Hematopoietic multipotent progenitor cell treated with erythropoietin and hydrocortisone succinate and interleukin-3 and kit ligand, for 8 days (in vitro differentiated cells): ENCODE results near the gene ATG9A.

Experiments
- DNase-seq: peaks from one replicate; pipeline ENCODE4 v3.0.0-alpha.2; 2015

The ATG9A gene

GRCh38 chr2:219219784-219220532, 9.5 kb downstream of the ATG9A start:
- DNase-seq = no peak

DNA sequence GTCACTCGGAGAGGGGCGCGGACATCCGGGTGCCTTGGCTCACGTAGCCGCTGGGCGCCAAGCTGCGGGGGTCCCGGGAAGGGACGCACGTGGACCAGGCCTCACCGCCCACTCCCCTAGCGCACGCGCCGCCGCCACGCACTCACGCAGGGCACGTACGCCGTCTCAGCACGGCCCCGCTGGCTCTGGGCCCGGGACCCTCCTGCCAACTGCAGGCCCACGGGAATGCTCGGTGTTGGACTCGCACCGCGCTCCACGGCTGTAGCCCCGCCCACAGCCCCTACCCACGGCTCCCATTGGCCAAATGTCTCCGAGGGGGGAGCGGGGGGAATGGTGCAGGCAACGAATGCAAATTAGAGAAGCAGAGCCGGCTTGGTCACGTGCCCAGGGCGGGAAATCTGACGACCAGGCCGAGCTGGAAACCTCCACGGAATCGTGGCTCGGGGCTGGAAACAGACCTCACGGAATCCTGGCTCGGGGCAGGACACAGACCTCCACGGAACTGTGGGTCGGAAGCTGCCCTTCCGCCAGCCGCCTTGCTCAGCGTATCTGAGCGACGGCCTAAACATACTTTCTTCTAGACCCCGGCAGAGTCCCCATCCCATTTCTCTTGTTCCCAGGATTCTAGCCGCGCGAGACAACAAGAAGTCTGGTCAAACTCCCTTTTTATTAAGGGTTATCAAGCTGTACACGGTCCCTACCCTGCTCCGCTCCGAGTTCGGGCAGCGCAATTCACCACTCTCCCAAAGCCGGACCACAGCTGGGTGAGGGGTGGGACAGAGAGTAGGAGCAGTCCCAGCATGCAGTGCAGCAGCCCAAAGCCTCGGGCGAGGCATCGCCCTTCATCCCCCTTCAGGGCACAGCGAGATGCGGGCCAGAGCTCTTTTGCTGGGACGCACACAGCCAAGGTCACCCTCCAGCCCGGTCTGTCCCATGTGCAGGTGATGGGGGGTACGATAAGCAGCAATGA, 10.4 kb downstream of the ATG9A start, which contains the start of gene ABCB6:
TSS of gene ABCB6 (minus strand) at position 227 of the 970 bp plus-strand sequence. CDS start 285 bp downstream, outside the sequence.
- DNase-seq = peak; percentile 97

DNA sequence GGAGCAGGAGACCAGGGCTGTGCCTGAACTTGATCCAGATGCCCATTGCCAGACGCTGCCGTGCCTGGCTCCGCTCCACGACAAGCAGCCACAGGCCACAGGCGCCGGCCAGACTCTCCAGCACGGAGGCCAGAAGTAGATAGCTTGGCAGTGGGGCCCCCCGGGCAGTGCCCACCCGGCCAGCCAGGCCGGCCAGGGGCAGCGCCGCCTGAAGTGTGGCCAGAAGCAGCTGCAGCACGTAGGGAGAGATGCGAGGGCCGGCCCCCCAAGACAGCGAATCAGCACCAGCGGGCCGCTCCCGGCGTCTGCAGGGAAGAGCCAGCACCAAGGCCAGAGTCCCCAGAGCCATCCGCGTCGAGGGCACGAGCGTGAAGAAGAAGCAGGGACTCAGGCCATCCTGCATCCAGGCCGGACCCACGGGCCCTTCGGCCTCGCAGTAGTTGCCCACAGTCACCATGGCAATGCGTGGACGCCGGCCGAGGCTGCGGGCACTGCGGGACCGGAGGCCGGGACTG, 11.2 kb downstream of the ATG9A start:
- DNase-seq = peak; percentile 69

DNA sequence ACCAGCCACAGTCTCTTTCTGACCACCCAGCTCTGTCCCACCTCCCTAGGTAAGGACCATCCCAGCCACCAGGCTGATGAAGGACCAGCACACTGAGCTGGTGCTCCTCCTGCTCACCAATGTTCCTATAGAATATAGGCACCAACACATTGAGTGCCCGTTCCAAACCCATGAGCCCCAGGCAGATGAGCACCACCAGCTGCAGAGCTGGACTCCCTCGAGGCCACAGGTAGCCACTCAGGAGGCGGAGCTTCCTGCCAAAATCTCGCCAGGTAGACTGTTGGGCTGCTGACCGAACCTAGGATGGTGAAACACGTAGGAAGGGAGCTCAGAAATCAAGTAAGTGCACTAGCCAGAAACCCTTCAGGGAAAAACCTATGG, 12.9 kb downstream of the ATG9A start:
- DNase-seq = no peak

GRCh38 chr2:219215871-219216534, 13.4 kb downstream of the ATG9A start:
- no peak for DNase-seq

- DNase-seq = no peak
Measured at GRCh38 chr2:219214786-219215185, 14.7 kb downstream of the ATG9A start.

DNA sequence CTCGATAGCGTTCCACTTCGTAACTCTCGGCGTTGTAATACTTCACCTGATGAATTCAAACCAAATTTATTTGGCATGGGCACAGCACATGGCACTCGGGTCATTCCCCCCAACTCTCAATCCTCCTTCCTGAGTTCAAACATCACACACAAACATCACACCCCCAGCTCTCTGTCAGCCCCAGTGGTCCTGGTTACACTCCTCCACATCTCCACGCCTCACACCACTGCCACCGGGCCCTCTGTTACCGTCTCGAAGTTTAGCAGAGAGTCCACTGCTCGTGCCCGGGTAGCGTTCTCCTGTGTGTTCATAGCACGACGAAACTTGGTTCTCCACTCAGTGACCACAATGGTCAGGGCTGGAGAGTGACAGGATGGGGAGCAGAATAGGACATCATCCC, 15.3 kb downstream of the ATG9A start:
- no peak for DNase-seq

DNA sequence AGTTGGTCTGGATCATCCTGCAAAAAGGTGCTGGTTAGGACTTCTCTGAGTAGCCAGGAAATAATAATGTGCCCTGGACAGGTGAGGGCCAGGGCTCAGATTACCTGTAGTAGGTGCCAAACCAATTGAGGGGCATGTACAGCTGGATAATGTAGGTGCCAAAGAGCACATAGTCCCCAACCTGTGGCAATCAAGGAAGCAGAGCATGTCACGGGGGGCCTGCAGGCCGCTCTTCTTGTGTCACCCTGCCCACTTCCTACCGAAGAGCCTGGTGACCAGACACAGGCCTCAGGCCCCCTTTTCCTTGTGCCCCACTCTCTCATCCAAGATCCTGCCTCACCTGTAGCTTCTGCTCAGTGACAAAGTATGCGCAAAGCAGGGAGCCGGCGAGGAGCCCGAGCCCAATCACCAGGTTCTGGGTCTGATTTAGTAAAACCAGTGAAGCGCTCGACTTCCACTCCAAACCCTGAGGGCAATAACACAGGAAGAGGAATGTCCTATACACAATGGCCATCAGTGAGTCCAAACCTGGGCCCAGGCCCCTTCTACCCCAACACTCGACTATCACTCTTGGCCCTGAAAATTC, 15.9 kb downstream of the ATG9A start:
- DNase-seq = no peak

DNA sequence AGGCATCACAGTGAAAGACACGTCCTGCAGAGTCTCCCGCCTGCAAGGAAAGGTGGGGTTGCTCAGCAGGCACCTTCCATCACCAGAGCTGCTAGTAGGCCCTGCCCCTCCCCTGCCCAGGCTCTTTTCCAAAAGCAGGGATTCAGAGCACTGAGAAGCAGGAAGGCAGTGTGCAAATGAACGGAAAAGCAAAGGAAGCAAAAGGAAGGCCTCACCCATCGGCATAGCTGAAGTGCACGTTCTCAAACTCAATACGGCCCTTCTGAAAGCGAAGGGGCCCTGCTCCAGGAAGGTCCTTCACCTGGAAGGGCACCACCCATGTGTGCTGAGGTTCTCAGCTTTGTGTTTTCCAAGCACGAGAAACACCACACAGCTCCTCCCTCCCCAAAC, 16.4 kb downstream of the ATG9A start:
- DNase-seq = no peak

DNA sequence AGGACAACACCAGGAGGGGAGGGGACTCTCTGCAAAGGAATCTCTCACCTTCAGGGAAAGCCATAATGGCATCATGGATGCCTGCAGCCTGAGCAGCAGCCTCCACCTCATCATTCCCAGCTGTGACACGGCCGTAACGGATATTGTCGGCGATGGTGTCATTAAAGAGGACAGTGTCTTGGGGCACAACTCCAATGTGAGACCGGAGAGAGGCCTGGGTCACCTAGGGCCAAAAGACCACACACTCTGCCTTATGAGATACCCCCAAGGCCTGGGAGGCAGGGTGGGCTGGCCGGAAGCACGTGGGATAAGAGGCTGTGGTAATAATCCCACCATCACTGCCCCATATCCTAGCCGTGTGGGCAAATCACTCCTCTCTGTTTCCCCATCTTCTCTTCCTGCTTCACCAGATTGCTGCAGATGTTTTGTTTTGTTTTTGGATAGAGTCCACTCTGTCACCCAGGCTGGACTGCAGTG, 18.5 kb downstream of the ATG9A start:
- peak; percentile 0 for DNase-seq

DNA sequence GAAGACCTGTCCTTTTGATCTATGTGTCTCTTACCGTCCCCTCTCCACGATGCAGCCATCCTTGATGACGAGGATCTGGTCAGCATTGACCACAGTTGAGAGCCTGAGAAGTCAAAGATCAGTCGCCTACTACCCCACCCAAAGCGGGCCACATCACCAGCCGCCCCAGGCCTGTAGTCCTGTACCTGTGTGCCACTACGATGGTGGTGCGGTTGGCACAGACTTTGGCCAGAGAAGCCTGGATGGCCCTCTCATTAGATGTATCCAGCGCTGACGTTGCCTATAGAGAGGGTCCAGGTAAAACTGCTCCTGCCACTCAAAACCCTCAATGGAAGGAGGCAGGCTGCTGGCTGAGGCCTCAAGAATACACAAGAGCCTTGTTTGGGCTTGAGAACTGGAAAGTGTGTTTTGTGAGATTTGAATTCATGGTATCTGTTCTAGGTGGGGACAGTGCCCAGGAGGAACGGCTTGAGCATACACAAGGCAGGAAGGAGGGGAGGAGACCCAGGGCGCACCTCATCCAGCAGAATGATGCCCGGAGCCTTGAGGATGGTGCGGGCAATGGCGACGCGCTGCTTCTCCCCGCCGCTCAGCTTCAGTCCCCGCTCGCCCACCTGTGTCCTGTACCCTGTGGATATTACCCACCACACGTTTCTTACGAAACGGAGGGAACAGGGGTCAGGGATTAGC, 19.1 kb downstream of the ATG9A start:
- DNase-seq = no peak

DNA sequence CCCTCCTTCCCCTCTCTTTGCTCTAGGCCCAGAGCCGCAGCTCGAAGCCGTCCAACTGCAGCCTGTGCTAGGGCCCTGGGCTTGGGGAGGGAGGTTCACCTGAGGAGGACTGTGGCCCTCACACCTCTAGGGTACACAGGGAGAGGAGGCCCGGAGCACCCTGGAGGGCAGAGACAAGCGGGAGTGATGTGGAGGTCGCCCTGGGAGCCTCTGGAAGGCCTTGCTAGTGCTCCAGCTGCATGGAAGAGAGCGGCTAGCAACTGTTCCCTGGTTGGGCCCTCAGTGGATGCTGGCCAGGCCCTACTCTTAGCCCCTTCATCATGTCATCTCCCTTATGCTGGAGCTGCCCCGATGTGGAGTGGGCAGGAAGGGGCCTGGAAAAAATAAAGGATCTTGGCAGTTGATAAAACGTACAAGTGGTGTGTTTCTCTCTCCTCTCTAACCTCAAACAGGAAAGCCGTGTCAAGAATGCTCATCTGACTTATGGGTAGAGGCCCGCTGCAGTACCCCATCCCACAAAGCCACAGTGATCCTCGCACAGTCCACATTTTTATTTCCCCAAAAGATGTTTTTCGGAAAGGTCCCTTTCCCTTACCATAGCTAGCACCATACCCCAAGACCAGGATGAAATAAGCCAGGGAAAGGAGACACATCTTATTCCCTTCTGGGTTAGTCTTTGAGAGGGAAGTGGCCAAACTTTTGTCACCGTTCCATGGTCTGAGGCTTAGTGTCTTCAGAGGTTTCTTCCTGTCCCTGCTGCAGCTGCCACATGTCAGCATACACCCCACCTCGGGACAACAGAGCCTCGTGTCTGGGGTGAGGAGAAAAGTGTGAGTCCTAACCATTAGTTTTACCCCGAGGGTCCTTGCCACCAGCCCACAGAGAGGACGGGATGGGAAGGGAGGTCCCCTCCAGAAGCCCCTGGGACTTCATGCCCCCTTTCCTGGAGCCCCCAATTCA, 19.9 kb downstream of the ATG9A start:
- DNase-seq = no peak

GRCh38 chr2:219207884-219208740, 21.3 kb downstream of the ATG9A start:
- DNase-seq = peak; percentile 2

GRCh38 chr2:219207134-219207883, 22.1 kb downstream of the ATG9A start:
- peak; percentile 1 for DNase-seq

DNA sequence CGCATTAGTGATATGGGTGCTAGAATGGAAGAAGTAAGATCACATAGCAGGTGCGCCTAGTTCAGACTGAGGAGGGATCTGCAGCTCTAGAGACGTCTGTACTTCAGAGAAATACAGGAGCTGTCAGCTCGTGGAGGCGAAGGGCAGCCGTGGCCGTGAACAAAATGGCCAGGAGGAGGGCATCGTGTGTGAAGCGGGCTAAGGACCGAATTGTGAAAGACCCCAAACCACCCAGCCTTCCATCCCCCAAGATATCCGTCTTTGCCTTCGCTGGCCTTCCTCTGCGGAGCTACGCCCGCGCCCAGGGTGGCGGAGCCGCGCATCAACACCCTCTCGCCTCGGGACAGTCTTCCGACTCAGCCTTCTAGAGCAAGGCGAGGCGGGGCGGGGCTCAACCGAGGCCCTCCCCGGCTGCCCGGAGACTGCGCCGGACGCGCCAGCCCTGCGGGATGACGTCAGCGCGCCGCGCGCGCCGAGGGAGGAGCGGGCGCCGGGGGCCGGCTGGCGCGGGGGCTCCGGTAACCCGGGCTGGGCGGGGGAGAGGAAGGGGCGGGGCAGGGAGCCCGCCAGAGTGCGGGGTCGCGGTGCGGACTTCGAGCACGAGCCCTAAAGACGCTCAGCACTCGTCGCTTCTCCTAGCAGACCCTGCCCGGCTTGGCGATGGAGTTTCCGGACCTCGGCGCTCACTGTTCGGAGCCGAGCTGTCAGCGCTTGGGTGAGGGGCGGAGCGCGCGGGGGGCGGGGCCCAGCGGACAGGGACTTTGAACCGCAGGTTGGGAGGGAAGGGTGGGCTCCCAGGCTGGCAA, 22.9 kb downstream of the ATG9A start, which contains the start of gene ZFAND2B:
TSS of gene ZFAND2B (plus strand) at position 455 of the 806 bp plus-strand sequence. CDS start at position 661, 206 bp downstream.
- peak; percentile 93 for DNase-seq

DNA sequence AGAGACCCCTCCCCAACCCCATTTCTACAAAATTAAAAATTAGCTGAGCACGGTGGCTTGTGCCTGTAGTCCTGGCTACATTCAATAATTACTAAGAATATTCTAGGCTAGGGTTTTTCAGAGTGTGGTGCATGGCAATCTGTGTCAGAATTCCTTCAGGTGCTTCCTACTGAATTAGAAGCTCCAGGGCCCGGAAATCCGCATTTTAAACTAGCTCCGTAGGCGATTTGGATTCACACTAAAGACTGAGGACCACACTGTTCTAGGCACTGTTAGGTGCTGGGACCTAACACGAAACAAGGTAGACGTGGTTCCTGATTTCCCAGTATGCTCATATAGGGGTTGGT, 23.5 kb downstream of the ATG9A start:
- DNase-seq = no peak

- DNase-seq = peak; percentile 0
Measured at GRCh38 chr2:219205165-219205538, 24.3 kb downstream of the ATG9A start.
